GM19463 (cell line): ENCODE data around the gene SLC4A8.

ENCODE experiments used
- ATAC-seq: cut with Tn5 transposase; IDR thresholded peaks from one replicate; pipeline ENCODE4 v1.9.1; 2021; ENCODE audit warnings: mild to moderate bottlenecking, moderate library complexity; ENCODE audit not compliant: unreplicated experiment

Gene SLC4A8

GRCh38 chr12:51395283-51396230 lies 29.1 kb upstream of the SLC4A8 start:
- ATAC-seq = peak; percentile 41

- no peak for ATAC-seq
Observed at GRCh38 chr12:51397670-51398069, 27.0 kb upstream of the SLC4A8 start.

DNA sequence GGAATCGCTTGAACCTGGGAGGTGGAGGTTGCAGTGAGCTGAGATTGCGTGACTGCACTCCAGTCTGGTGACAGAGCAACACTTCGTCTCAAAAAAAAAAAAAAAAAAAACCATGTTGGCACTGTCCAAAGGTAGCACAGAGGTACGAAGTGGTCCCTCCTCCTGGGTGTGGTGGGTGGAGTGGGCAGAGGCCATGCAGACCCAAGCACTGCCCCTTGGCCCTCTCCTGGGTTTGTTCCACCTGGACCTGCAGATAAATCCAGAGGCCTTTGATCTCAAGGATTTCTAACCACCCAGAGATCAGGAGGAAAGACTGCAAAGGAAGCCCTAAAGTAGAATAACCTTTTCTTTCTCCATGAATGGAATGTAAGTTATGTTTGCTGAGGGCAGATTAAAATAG lies 24.7 kb upstream of the SLC4A8 start:
- no peak for ATAC-seq

GRCh38 chr12:51401020-51401419 lies 23.6 kb upstream of the SLC4A8 start:
- ATAC-seq = no peak

DNA sequence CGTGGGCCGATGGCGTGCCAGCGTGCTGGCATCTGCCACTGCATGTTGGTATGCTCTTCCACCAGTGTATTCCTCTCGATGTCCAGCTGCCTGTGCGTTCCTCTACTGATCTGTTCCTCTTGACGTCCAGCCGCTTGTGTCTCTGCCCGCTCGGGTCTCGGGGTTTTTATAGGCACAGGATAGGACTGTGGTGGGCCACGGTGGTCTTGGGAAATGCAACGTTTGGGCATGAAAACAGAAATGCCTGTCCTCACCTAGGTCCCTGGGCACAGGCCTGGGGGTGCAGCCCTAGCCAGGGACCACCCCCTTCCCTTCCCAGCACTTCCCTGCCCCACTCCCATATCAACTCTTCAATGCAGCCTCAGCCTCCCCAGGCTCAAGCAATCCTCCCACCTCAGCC lies 23.1 kb upstream of the SLC4A8 start:
- ATAC-seq = no peak

- ATAC-seq = no peak
Observed at GRCh38 chr12:51401900-51402299, 22.7 kb upstream of the SLC4A8 start.

GRCh38 chr12:51403159-51403558 lies 21.5 kb upstream of the SLC4A8 start:
- no peak for ATAC-seq

DNA sequence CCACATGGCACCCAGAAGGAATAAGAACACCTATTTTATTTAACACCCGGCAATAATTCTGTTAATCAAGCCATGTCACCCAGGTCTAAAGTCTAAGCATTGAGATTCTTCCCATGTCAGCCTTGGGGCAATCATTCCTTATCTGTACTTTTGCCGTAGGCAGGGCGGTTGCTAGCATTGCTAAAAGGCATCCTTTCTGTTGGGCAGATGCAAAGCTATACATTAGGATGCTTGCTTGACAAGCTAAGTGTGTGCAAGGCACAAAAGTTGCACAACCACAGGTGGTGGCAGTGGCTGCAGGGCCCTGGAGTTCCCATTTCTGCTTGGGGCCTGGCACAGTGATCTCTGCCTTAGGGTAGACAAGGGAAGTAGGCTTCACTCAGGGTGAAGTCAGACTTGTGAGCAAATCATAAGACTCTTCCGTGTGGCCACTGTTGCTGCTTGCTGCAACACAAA lies 20.9 kb upstream of the SLC4A8 start:
- ATAC-seq = no peak

DNA sequence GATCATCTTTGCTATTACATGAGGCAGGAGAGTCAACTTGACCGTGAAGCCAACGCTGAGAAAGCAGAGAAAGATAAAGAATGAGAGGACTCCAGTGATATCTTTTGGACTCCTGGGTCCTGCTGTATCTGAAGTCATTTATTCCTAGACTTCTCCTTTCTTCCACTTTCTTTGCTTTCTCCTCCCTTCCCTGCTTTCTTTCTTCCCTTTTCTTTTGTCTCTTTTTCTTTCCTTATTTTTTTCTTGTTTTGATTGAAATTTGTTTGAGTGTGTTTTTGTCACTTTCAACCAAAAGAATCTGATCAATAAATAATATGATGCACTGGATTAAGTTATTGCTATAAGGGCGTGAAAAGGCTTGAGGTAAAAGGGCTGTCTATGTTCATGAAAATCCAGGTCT lies 20.0 kb upstream of the SLC4A8 start:
- ATAC-seq = no peak

DNA sequence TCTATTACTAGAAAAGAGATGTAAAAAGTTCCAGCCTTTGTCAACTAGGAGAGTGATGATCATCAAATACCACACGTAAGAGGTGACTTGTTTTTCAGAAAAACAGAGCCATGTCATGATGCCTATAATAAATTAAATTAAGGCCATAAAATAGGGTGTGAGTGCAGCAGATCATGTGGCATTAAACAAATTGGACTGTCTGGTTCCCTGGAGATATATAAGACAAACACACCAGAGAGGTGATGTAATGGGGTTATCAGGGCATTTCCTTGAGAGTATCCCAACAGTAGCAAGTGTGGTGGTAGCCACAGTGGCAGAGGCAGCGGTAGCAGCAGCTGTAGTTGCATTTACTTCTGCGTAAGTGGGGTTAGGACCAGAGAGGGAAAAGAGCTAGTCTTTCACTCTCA lies 18.8 kb upstream of the SLC4A8 start:
- ATAC-seq = no peak

GRCh38 chr12:51406290-51406689 lies 18.3 kb upstream of the SLC4A8 start:
- ATAC-seq = no peak

DNA sequence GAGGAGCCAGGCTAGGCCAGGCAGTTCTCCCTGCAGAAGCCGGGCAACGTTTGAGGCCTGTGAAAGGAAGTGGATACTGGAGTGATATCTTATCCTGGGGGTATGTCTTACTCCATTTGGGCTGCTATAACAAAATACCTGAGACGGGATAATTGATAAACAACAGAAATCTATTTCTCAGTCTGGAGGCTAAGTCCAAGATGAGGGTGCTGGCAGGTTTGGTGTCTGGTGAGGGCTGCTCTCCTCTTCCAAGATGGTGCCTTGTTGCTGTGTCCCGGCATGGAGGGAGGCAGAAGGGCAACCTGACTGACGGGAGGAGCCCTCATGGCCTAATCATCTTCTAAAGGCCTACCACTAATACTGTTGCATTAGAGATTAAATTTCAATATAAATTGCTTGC lies 17.8 kb upstream of the SLC4A8 start:
- no peak for ATAC-seq

DNA sequence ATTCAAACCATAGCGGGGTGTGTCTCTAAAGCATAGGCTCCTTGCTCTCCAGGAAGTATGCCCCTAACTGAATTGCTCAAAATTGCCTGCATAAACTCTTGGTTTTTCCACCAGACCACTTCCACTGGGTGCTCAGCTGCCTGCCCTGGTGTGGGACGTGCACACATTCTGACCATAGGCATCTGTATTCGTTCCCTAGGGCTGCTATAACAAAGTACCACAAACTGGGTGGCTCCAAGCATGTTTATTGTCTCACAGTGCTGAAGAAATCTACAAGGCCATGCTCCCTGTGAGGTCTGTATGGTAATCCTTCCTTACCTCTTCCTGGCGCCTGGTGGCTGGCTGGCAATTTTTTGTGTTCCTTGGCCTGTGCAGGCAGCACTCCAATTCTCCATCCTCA lies 17.0 kb upstream of the SLC4A8 start:
- ATAC-seq = no peak

GRCh38 chr12:51409846-51410245 lies 14.8 kb upstream of the SLC4A8 start:
- no peak for ATAC-seq

GRCh38 chr12:51413149-51413548 lies 11.5 kb upstream of the SLC4A8 start:
- no peak for ATAC-seq

GRCh38 chr12:51413791-51414190 lies 10.8 kb upstream of the SLC4A8 start:
- ATAC-seq = no peak

GRCh38 chr12:51415931-51416330 lies 8.7 kb upstream of the SLC4A8 start:
- ATAC-seq = no peak

DNA sequence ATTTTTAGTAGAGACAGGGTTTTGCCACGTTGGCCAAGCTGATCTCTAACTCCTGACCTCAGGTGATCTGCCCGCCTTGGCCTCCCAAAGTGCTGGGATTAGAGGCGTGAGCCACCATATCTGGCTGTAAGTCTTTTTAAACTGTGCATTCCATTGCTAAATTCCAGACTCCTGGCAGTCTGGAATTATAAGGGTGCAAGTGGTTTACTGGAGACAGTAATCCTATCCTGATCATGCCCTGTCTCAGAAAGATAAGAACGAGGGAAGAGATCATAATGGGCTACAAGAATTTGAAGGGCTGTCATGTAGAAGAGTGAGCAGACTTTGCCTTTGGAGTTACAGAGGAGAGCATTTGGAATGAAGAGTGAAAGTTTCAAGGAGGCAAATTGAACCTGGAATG lies 6.8 kb upstream of the SLC4A8 start:
- no peak for ATAC-seq

DNA sequence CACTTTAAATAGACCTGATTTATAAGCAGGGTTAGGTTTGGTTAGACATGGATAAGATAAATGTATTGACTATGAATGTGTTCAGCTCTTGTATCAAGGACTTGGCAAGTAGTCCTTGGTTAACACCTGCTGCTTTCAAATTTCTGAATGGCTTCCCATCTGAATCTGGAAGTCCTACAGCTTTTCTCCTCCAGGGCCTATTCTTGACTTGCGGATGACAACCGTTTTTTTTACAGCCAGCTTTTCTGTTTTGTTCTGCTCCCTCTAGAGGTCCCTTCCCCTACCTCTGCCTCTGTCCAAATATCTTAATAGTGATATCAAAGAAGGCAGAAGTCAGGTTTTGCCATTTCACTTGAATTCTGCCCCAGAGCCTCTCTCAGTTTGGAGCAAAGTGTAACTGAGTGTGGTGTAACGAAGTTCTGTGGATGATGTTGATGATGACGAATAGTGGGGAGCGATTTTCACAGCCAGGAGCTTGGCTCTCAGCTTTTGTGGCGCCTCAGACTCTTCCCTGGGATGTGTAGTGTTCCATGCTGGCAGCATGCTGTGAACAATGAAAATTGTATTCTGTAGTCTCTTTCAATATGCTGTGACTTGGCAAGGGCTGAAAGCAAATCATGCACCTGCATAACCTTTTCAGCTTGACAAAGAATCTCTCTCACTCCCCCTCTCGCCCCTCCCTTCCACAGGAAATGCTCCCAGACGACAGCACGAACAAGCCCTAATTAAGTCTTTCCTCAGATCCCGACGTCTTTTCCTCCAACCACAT lies 5.0 kb upstream of the SLC4A8 start:
- no peak for ATAC-seq

- ATAC-seq = no peak
Observed at GRCh38 chr12:51421266-51421884, 3.3 kb upstream of the SLC4A8 start.

GRCh38 chr12:51424094-51424661 lies 453 bp upstream of the SLC4A8 start:
- no peak for ATAC-seq
